Measurements from ENCODE around the gene SAXO2.
"Not testable (repeated sequence)": the region's sequence is repeated elsewhere in the genome, so short reads cannot be mapped to it uniquely, and the experiment has no call there.

SAXO2 gene

DNA sequence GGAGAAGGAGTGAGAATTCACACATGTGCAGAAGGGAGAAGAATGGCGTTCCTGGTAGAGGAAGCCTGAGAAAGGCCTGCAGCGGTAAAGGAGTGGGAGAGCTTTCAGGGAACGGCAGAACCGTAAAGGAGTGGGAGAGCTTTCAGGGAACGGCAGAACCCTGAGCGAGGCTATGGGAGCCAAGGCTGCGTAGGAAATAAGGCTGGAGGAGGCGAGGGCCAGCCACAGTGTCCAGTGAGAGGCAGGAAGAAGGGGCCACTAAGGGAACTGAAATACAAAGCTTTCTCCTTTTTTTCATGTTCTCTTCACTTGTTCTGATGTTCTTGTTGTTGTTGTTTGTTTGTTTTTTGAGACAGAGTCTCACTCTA is 45.1 kb downstream of the SAXO2 start:
- no peak for DNase-seq (ENCODE audit: insufficient read length, low spot score)
- FAIRE-seq: no peak
- TF ChIP-seq, protein P1, sequence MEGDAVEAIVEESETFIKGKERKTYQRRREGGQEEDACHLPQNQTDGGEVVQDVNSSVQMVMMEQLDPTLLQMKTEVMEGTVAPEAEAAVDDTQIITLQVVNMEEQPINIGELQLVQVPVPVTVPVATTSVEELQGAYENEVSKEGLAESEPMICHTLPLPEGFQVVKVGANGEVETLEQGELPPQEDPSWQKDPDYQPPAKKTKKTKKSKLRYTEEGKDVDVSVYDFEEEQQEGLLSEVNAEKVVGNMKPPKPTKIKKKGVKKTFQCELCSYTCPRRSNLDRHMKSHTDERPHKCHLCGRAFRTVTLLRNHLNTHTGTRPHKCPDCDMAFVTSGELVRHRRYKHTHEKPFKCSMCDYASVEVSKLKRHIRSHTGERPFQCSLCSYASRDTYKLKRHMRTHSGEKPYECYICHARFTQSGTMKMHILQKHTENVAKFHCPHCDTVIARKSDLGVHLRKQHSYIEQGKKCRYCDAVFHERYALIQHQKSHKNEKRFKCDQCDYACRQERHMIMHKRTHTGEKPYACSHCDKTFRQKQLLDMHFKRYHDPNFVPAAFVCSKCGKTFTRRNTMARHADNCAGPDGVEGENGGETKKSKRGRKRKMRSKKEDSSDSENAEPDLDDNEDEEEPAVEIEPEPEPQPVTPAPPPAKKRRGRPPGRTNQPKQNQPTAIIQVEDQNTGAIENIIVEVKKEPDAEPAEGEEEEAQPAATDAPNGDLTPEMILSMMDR (IDR thresholded peaks at IDR 0.05; ENCODE audit: insufficient read depth, missing control alignments): no peak

- TF ChIP-seq, protein P1 (IDR thresholded peaks at IDR 0.05; ENCODE audit: insufficient read depth, missing control alignments): no peak
- DNase-seq (ENCODE audit: insufficient read length, low spot score) (no peak), FAIRE-seq (no peak)
Measured at GRCh38 chr15:82309802-82310201, 47.2 kb downstream of the SAXO2 start.

DNA sequence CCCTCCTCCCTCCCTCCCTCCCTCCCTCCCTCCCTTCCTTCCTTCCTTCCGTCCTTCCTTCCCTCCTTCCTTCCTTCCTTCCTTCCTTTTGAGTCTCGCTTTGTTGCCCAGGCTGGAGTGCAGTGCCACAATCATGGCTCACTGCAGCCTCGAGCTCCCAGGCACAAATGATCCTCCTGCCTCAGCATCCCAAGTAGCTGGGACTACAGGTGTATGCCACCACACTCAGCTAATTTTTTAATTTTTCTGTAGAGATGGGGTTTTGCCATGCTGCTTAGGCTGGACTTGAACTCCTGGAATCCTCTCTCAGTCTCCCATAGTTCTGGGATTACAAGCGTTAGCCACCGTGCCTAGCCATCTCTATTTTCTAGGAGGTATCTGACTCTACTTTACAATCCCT is 48.7 kb downstream of the SAXO2 start:
- FAIRE-seq; DNase-seq (ENCODE audit: insufficient read length, low spot score): not testable (repeated sequence)

DNA sequence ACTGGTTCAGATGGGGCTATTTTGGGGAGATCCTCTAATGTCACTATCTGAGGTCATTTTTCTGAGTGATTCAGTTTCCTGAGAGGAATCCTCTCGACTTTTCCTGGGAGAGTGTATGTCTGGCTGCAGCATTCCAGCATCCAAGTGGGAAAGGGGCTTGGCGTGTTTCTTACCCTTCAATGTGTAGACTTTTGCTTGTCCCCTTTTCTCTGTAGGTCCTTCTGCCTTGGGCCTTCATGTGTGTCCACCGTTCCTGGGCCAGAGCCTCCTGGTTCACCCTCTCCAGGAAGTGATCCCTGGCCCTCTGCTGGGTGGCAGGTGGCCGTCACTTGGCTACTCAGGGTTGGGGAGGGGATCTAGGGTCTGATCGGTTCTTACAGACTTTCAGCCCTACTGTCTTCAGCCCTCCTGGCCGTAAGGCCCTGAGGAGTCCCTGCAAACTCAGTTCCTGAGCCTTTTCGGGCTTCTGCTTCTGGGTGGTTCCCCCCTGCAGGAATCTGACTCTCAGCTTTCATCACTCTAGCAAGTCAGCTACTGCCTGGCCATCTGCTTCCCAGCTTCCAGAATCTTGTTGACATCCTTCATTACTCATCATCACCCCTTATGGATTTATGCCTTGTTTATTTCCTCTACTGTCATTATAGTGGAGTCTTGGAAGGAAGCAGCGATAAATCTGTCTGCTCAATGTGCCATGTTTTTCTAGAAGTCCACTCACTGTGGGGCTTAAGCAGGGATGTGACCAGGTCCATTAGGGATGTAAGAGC is 50.1 kb downstream of the SAXO2 start:
- FAIRE-seq: no peak
- TF ChIP-seq, protein P1 (IDR thresholded peaks at IDR 0.05; ENCODE audit: insufficient read depth, missing control alignments): no peak
- DNase-seq (ENCODE audit: insufficient read length, low spot score): no peak

GRCh38 chr15:82313446-82313845 is 50.8 kb downstream of the SAXO2 start:
- TF ChIP-seq, protein P1 (IDR thresholded peaks at IDR 0.05; ENCODE audit: insufficient read depth, missing control alignments): no peak
- no peak for FAIRE-seq
- DNase-seq (ENCODE audit: insufficient read length, low spot score): no peak

GRCh38 chr15:82313951-82314768 is 51.5 kb downstream of the SAXO2 start:
- FAIRE-seq; DNase-seq (ENCODE audit: insufficient read length, low spot score): not testable (repeated sequence)

DNA sequence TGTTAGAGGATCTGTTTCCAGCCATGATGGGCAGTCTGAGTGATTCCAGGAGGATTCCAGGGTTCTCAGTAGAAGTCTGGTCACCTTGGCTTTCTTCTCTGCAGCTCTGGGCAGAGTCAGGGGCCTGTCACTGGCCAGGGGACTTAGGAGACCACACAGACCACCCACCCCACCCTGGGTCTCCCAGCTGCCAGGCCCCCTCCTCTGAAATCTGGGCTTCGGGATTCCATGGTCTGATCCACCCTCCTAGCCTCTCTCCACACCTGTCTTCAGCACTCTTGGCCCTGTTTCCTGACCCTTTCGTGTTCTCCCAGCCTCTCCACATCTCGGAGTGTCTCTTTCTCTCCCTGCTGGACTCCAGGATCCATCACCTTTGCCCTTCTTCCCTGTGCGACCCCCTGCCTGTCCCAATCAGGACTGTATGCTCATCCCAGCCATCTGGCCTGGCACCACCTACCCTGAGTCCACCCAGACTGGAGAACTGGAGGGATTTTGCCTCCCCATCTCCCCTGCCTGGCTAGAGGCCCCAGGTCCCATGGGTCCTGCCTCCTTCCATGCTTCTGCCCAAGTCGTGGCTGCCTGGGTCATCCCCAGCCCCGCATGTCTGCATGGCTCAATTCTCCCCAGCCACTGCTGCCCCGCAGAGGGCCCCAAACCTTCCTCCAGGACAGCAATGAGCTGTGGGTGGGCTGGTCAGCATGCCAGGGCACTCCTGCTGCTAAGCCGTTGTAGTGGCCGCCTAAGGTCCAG is 52.3 kb downstream of the SAXO2 start:
- no peak for DNase-seq (ENCODE audit: insufficient read length, low spot score)
- FAIRE-seq: no peak
- TF ChIP-seq, protein P1 (IDR thresholded peaks at IDR 0.05; ENCODE audit: insufficient read depth, missing control alignments): no peak

All from D721Med (cell line).